Activated CD4-positive, alpha-beta T cell treated with anti-CD3 and anti-CD28 coated beads, Interleukin-2, amount 10 ng/mL, durations not matched to agents 7 days and 5 days (primary cell): ENCODE data around the gene AGPAT2. TPM values are rescaled to one million over a fixed set of nuclear protein-coding genes. Genes with fewer than 3 reads are reported as not detected.

Experiments used
- CTCF ChIA-PET: fragments of 350-600 bp; sonication (Branson Sonifier 250); formaldehyde crosslinking; loops from one replicate; lab custom pipeline; 2021; ENCODE audit warnings: antibody characterized with exemption; lab: Charles Lee
- POLR2A ChIA-PET: fragments of 350-600 bp; sonication (Branson Sonifier 250); formaldehyde crosslinking; loops from one replicate; lab custom pipeline; 2021; ENCODE audit warnings: antibody characterized with exemption; lab: Charles Lee
- DNase-seq: peaks from one replicate; pipeline ENCODE4 v3.0.0-alpha.2; 2020
- H3K27ac Mint-ChIP-seq: one replicate; pipeline ENCODE4 v1.8.0; 2021; ENCODE audit warnings: mild to moderate bottlenecking, moderate library complexity, mixed read lengths
- H3K27me3 Mint-ChIP-seq: one replicate; pipeline ENCODE4 v1.8.0; 2021; ENCODE audit warnings: mixed read lengths
- H3K36me3 Mint-ChIP-seq: one replicate; pipeline ENCODE4 v1.8.0; 2021; ENCODE audit warnings: low read depth, mixed read lengths
- H3K4me1 Mint-ChIP-seq: one replicate; pipeline ENCODE4 v1.8.0; 2021; ENCODE audit warnings: mixed read lengths
- H3K4me3 Mint-ChIP-seq: one replicate; pipeline ENCODE4 v1.8.0; 2021; ENCODE audit warnings: mild to moderate bottlenecking, moderate library complexity, mixed read lengths
- H3K9me3 Mint-ChIP-seq: one replicate; pipeline ENCODE4 v1.8.0; 2021; ENCODE audit warnings: mixed read lengths
- microRNA-seq: library from miRNA; unstranded; fragments of <30 nt; microRNA quantifications from one replicate; pipeline ENCODE4 v1.2.0, GENCODE V29; 2021; ENCODE audit warnings: borderline microRNAs expressed, borderline replicate concordance
- total RNA-seq, 2 experiments: library from RNA; stranded (reverse); gene quantifications; one replicate each; pipeline ENCODE4 v1.2.3, GENCODE V29; 2021

The AGPAT2 gene
- total RNA-seq, 2 experiments from 2014 or later = 15.0 to 17.0 TPM

- Mint-ChIP-seq H3K27me3 (no peaks in the 10 kb centered on the region), H3K4me1 (no peaks in the 10 kb centered on the region), H3K9me3 (no peaks in the 10 kb centered on the region), H3K4me3 (no peak overlapping the region), H3K36me3 (no peaks in the 10 kb centered on the region), H3K27ac (no peak overlapping the region)
- no peak for DNase-seq
- POLR2A ChIA-PET = no interaction called here
- CTCF ChIA-PET = interaction anchor here (0.9 kb wide), 3 partner anchors 122 to 139 kb away, joined by 3 to 4 read pairs (median 3); no protein-coding TSS in a partner anchor
These were observed 62.9 kb downstream of the AGPAT2 start for GRCh38 chr9:136624184-136624951.

GRCh38 chr9:136623842-136624183 is 63.4 kb downstream of the AGPAT2 start:
- POLR2A ChIA-PET = no interaction called here
- DNase-seq = no peak
- CTCF ChIA-PET = interaction anchor here (0.9 kb wide), 2 partner anchors 136 to 139 kb away, joined by 3 to 4 read pairs; no protein-coding TSS in a partner anchor
- no peak overlapping the region for H3K4me3 Mint-ChIP-seq
- no peaks in the 10 kb centered on the region for H3K9me3 Mint-ChIP-seq
- peaks cover 3% of the 10 kb centered on the region for H3K4me1 Mint-ChIP-seq
- H3K27ac Mint-ChIP-seq = no peak overlapping the region
- no peaks in the 10 kb centered on the region for H3K36me3 Mint-ChIP-seq
- H3K27me3 Mint-ChIP-seq = no peaks in the 10 kb centered on the region

Small RNA genes within 50 kb of the gene (microRNA-seq; reads per million reads assigned to microRNA genes)
- 73.3 reads per million, percentile 68 among the genes with 10 or more reads in this experiment for gene MIR126

Other genes with a start within 250 kb of the AGPAT2 start
- gene INPP5E, start 247.6 kb downstream of the AGPAT2 start, total RNA-seq = 10 to 100 TPM; 16.5 to 18.5 TPM
- 10 to 100 TPM; 72.1 to 74.5 TPM for gene SEC16A, start 204.4 kb downstream of the AGPAT2 start, total RNA-seq
- gene NOTCH1, start 141.4 kb downstream of the AGPAT2 start, total RNA-seq = 10 to 100 TPM; 73.6 to 74.4 TPM
- gene EGFL7, start 24.5 kb downstream of the AGPAT2 start, total RNA-seq = under 1 TPM; 0.22 to 0.31 TPM
- gene DIPK1B, start 25.1 kb upstream of the AGPAT2 start, total RNA-seq = not detected
- not detected for gene LCN10, start 55.5 kb upstream of the AGPAT2 start, total RNA-seq
- not detected for gene LCN6, start 61.1 kb upstream of the AGPAT2 start, total RNA-seq
- gene LCN8, start 70.8 kb upstream of the AGPAT2 start, total RNA-seq = not detected
- not detected for gene LCN15, start 77.1 kb upstream of the AGPAT2 start, total RNA-seq
- gene TMEM141, start 103.9 kb upstream of the AGPAT2 start, total RNA-seq = 10 to 100 TPM; 28.5 to 38.5 TPM
- gene CCDC183, start 108.9 kb upstream of the AGPAT2 start, total RNA-seq = 1 to 10 TPM in 1 of 2 experiments, under 1 TPM in 1; 0.97 to 1.1 TPM
- gene RABL6, start 120.5 kb upstream of the AGPAT2 start, total RNA-seq = 100 to 1,000 TPM in 1 of 2 experiments, 10 to 100 TPM in 1; 95.5 to 109 TPM
- 1 to 10 TPM; 4.0 to 4.1 TPM for gene AJM1, start 155.0 kb upstream of the AGPAT2 start, total RNA-seq
- gene PHPT1, start 162.0 kb upstream of the AGPAT2 start, total RNA-seq = 10 to 100 TPM; 90.1 to 99.4 TPM
- gene MAMDC4, start 164.9 kb upstream of the AGPAT2 start, total RNA-seq = 10 to 100 TPM; 12.4 to 14.4 TPM
- gene EDF1, start 178.9 kb upstream of the AGPAT2 start, total RNA-seq = 100 to 1,000 TPM; 290 to 291 TPM
- 10 to 100 TPM; 39.4 to 49.4 TPM for gene TRAF2, start 199.1 kb upstream of the AGPAT2 start, total RNA-seq